Central memory CD4-positive, alpha-beta T cell (primary cell): ENCODE measurements around the gene KIAA1755.
A peak's percentile ranks its signal among the peaks of the same experiment; 100 is the strongest.

ENCODE experiments used
- DNase-seq: peaks from one replicate; pipeline ENCODE4 v3.0.0; 2022

The KIAA1755 gene

DNA sequence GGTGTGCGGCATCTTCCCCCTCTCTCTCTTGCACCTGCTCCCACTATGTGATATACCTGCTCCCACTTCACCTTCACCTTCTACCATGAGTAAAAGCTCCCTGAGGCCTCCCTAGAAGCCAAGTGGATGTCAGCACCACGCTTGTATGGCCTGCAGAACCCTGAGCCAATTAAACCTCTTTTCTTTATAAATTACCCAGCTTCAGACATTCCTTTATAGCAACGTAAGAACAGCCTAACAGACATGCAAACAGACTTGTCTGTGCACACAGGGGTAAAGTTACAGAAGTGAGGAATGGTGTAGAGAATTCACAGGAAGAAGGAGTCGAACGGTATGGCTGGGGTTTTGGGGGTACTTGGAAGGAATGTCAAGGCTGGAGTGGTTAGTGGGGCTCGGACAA lies 80.7 kb downstream of the KIAA1755 start:
- DNase-seq, result no peak

DNA sequence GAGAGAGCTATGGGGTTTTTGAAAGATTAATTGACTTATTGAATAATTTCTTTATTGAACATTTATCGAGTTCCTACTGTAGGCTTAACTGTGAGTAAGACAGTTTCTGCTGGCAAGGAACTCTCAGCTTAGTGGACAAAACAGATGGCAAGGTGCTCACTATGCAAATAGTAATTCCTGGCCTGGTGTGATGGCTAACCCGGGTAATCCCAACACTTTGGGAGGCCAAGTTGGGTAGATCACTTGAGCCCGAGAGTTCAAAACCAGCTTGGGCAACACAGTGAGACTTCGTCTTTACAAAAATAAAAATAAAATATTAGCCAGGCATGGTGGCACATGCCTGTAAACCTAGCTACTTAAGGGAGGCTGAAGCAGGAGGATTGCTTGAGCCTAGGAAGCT lies 82.0 kb downstream of the KIAA1755 start:
- no peak for DNase-seq

DNA sequence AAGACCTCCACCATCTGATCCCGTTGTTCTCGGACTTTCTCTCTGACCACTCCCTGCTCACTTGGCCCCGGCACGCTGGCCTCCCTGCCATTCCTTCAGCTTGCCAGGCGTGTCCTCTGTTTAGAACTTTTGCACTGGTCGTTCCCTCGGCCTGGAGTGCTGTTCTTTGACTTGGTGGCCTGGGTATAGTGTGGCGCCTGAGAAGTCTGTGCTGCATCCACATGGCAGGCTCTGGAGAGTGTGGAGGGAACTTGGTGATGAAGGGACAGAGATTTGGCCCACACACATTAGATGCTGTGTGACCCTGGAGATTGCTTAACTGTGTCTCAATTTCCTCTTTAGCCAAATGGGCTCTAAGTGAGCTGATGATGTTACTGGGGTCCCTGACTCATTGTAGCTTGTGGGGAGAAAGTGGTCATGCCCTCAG lies 82.5 kb downstream of the KIAA1755 start:
- no peak for DNase-seq

DNA sequence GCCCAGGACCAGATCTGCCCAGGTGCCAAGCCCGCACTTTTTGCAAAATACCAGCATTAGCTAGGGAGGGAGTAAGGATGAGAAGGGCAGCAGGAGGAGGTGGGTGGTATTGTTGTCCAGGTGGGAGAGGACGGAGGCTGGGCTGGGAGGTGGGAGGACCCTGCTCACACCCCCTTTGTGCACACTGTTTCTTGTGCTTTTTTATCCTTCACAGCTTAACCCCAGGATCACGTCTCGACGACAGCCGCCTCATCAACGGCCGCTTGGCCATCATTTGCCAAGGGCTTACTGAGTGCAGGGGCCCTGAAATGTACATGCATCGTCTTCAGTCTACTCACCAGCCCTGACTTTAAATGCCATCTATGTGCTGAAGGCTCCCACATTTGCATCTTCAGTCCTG lies 83.3 kb downstream of the KIAA1755 start:
- no peak for DNase-seq

DNA sequence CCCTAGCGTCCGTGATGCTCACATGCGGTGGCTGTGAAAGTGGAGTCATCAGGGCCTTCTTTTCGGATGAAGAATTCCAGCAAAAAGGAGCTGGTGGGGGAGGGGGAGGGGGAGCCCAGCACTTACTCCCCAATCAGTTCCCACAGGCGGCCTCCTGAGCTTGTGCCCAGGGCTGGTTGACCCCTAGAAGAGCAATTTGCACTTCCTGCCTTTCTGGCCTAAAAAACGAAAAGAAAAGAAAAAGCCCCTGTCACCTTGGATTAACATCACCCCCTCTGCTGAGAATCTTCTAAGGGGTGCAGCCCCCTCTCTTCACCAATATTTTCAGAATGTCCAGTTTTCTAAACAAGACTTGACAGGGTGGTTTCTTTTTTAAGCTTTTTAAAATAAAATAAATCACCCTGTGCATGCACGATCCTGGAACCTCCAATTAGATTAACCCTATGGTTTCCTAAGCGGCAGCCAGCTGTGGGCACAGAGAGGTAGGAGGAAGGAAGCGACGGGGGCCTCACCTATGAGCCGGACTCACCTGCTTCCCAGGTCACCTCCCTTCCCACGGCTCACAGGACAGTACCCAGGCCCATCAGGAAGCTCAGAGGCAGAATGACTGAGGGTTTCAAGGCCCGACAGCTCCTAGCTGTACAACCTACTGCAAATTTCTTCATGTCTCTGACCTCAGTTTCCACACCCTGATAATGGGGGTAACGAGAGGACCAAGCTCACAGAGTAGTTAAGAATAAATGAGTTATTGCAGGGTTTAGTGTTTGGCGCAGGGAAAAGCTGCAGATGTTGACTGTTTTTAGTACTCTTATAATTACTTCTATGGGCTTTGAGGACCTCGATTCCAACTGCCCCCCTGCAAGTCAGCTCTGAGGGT lies 85.0 kb downstream of the KIAA1755 start:
- no peak for DNase-seq

DNA sequence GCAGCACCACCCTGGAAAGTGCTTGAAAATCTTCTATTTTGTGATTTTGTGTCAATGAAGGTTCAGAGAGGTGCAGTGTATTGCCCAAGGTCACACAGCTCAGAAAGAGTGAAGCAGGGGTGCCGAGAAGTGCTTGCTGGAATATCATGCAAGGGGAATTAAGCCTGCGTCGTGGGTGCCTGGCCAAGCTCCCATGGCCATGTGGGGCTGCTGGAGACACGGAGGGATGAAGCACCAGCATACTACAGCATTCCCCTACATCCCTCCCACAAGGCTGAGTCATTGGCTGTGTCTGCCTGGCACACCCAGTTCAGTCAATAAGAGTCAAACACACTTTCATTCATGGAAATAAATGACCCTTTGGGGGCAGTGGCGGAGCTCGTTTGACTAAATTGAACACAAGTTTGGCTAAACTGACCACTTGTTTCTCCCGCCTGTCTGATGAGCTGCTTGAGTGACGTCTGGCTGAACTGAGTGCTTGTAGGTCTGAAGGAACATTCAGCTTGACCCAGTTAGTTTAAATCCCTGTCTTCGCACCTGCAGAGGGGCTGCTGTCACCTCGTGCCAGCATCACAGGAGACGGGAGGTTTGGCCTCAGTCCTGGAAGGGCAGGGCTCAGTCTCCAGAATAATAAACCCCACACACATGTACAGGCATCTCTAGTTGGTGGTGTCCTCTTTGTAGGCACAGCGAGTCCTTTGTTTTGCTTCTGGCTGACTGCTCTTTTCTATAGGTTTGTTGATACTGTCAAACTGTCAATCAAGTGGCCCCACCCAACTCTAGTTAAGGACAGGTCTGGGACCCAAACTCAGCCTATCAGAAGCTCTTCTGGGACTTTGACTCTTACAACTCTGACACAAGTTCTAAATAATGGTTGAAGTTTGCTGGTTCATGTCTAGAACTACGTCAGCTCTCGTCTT lies 87.0 kb downstream of the KIAA1755 start:
- DNase-seq, result no peak

DNA sequence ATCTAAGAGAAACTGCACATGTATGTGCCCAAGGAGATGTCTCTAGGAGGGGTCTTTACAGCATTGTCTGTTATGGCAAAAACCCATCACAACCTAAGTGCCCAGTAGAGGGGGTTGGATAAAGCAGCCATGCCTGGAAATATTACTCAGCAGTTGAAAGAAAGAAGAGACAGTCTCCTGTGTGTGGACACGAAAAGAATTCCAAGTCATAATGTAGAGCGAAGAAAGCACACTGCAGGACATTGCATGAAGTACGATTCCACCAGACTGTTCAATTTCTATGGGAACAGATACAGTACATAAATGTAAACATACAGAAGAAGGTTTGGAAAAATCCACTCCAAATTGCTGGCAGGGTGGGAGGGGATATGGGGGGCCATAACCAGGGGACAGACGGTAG lies 88.1 kb downstream of the KIAA1755 start:
- DNase-seq, result no peak

DNA sequence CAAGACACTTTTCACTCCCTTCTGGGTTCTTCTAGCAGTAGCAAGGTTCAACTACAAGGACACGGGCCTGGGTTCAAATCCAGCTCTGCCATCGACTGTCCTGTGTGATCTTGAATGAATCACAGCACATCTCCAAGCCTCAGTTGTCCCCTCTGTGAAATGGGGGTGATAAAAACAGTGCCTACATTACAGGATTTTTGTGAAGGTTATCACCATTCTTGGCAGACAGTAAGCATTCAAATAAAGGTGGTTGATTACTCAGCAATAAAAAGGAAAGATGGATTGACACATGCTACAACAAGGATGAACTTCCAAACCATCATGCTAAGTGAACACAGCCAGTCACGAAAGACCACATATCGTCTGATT lies 88.9 kb downstream of the KIAA1755 start:
- no peak for DNase-seq

DNA sequence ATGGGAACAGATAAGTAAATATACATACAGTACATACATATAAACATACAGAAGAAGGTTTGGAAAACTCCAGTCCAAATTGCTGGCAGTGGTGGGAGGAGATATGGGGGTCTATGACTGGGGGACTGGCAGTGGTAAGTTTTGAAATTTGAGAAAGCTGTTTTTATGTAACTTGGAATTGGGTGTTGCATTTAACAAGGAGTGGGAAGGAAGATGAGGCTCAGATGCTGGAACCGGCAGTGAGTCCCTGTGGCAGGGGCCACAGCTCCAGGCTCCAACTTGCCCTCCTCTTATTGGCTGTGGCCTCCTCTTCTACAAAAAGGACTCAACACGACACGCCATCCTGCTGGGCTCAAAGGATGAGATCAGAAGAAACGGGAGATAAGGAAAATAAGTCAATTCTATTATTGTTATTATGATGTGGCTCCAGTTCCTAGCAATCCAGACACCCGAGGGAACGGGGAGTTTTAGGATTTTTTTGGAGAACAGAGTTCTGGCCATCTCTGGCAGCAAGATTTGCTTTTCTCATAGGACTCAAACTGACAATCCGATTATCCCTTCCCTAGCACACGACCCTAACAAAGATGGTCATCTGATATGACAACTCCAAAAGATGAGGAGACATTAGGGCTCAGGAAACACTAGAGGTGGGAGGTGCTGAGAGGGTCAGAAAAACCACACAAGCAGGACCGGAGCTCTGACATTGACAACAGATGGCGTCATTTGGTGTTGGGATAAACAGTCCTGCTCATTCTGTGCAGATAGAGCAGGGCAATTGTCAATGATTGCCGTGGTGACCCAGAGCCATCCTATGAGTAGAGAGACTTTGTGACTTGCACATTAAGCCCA lies 89.5 kb downstream of the KIAA1755 start:
- no peak for DNase-seq

DNA sequence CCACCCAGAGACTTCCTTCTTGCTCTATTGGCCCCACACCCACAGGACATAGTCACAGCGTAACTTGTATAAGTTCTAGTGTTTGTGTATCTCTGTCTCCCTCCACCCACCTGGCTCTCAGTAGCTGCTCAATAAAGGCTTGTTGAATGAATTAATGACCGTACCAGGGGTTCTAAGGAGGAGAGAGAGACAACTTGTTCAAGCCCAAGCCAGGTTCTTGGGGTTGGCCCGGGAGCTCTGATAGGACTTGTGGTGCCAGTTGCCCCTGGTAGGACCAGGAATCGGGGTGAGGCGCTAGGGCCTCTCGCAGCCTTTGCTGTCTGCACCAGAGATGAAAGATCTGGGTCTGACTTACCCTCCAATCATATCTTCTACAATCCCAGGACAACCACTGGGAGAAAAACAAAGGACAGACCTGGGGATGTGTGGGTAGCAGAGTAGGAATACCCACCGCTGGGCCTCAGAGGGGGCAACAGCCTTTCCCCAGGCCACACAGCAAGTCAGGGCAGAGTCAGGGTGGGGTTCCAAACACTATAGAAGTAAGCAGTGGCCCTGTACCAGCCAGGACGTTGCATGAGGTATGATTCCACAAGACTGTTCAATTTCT lies 90.2 kb downstream of the KIAA1755 start:
- DNase-seq, result no peak

DNA sequence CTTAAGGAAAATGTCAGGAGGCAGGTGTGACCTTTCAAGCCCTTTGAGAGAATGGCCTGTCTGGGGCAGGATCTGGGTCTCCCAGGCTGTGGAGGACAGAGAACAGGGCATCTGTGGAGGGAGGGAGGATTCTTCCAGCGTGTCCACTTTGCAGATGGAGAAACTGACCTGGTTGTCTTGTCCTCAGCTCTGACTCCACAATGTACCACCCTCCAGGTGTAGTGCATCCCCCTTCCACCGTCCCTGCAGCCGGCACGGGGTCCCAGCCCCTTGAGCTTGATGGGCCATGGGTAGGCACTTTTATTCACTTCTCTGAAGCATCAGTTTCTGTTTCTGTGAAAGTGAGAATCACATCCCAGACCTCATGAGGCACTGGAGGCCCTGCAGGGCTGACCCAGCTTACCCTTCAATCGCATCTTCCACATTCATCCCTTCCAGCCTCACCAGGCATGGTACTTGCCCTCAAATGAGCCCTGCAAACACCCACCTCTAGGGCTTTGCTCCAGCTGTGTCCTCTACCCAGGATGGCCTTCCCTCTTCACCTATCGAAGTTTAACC lies 90.8 kb downstream of the KIAA1755 start:
- DNase-seq, result no peak

DNA sequence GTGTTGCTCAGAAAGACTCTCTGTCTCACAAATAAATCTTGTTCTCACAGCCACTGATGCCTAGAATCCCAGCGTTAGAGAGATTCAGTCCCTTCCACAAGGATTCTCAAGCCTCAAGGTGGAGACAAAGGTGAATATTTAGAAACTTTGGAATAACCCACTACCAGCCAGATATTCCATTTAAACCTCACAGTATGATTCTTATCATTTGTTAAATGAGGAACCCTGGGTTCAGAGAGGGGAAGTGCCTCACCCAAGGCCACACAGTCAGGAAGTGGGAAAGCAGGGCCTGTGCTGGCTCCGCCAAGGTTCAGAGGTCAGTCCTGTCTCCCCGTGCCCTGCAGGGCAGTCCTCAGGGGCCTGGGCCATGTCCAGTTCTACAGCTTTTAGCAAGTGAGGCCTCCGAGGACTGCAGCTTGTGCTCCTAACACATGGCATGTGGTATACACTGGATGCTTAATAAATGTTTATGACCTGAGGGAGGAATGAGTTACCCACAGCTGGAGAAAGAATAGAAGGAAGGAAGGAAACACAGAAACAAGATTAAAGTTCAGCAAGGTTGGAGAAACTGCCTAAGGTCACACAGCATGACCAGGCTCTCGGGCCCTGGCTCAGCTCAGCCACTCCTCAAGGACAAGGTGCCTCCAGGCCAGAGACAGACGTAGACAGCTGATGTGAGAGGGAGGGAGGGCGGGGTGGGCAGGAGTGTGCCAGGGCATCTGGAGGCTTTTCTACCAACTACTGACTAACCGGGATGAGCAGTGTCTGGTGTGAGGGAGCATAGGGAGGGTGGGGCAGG lies 91.5 kb downstream of the KIAA1755 start:
- DNase-seq, result no peak

DNA sequence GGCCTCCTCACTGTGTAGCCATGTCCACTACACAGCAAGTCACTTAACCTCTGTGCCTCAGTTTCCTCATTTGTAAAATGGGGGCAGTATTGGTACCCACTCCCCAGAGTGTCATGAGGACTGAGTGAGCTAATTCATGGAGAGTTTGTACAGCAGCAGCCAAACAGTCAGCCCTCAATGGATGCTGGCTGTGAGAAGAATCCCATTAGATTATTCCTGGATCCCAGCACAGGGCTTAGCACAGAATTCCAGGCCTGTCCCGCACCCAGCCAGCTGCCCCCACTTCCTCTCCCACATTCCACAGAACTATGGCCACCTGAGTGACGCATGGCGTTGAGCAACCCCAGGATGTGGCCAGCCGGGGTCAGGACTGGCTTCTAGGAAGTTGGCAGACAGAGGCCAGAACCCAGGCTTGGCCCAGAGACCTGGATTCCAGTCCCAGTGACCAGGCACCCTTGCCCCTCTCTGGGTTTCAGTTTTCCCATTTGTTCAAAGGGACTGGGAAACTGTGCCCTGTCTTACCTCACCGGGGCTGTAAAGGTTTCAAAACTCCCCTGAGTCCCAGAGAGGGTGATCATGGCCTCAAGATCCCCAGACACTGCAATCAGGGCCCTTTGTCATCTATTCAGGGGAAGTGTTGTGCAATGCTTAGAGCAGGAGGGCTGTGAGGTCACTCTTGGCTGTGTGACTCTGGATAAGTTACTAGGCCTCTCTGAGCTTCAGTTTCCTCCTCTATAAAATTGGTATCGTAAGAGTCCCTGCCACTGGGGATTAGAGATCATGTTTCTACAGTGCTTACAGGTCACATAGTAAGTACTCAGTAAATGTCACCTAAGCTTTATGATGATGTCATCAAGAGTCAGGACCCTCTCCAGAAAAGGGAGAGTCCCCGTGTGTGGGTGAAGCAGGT lies 92.4 kb downstream of the KIAA1755 start:
- no peak for DNase-seq

DNA sequence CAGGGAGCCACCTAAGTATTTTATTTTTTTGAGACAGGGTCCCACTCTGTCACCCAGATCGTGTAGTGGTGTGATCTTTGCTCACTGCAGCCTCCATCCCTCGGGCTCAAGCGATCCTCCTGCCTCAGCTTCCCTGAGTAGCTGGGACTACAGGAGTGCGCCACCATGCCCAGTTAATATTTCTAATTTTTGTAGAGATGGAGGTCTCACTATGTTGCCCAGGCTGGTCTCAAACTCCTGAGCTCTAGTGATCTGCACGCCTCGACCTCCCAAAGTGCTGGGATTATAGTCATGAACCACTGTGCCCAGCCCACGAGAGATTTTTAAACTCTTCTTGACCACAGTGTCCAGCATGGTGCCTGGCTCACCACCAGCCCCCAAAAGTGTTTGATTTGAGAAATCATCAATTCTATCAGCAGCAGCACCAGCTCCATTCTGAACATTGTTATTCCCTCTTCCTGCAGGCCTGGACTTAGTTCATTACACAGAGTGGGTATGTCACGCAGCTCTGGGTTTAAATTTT lies 93.1 kb downstream of the KIAA1755 start:
- DNase-seq, result no peak

DNA sequence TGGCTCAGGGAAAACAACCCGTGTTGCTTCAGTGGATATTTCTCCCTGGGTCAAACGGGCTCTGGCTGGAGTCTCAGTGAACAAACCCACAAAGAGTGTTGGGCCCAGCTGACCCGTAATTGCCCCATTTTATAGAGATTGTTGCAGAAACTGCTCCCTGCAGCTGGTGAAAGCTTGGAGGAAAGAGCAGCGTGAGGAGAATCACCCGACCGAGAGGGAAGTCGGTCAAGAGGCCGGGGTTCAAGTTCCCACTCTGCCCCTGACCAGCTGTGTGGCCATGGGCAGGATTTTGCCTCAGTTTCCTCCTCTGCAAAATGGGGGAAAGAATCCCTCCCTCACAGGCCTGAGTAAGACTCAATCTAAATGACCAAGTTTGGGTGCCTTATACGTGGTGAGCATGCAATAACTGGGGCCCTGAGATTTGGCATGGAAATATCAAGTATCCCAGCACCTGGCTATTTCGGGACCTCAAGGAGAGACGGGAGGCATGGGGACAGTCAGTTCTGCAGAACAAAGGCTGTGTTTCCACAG lies 93.8 kb downstream of the KIAA1755 start:
- no peak for DNase-seq

DNA sequence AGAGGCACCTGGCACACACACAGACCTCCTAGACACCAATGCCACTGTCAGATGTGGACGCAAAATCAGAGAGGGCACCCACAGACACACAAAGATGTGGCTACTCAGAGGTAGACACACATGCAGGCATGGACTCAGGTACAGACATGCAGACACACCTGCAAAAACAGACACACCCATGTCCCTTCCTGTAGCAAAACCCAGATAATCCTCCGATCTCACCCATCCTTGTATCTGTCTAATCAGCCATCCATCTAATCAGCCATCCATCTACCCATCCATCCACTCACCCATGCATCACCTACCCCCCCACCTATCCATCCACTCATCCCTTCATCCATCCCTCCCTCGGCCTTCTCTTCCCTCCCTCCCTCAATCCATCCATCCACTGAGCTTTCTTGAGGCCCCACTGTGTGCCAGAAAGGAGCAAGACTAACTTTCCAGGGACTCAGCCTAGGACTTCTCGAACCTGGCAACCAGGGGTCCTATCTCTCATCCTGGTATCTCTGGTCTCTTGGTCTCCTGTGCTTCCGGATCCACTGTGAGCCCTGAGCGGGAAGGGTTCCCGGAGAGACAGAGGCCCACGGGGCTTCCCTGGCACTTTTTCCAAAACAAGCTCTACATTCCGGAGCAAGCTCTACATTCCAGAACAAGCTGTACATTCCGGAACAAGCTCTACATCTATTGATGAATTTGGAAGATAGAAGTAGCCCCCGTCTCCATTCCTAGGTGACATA lies 94.4 kb downstream of the KIAA1755 start:
- no peak for DNase-seq

DNA sequence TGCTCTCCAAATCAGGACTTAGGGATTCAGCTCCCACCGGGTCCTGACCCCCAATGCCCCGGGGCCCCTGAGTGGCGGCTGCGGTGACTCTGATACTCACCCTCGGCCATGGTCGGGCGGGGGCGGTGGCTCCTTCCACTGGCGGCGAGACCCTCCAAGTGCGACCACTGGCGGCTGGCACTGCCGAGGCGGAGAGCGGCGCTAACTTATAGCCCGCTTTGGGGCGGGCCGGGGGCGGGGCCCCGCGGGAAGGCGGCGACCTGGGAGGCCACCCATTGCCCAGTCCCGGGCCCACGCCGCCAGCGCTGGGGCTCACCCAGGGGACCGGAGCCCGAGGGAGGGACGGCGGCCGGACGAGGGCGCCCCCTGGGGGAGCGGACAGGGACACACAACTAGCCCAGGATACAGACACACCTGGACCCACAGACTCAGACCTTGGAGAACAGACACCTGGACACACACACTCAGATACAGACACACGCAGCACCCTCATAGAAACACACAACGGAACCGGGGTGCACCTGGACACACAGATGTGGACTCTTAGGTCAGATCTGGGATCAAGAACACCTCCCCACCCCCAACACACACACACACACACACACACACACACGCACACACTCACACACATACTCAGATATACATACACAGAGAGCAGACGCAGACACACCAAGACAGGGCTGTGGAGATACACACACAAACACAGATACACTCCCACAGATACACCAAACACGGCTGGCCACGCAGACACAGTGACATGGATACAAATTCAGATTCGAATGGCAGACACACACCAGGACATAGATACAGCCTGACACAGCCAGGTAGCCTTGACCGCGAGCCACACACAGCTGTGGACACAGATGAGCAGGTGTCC lies 95.2 kb downstream of the KIAA1755 start, which contains the start of gene TGM2:
TSS of gene TGM2 (minus strand) at position 182 of the 877 bp plus-strand sequence. CDS start at position 110, 72 bp downstream.
- peak; percentile 10 for DNase-seq
